Measurements from ENCODE around the gene A3GALT2. TPM values are rescaled to one million over a fixed set of nuclear protein-coding genes. Genes with fewer than 3 reads are reported as not detected.

The A3GALT2 gene
- total RNA-seq, 1 donor: not detected

DNA sequence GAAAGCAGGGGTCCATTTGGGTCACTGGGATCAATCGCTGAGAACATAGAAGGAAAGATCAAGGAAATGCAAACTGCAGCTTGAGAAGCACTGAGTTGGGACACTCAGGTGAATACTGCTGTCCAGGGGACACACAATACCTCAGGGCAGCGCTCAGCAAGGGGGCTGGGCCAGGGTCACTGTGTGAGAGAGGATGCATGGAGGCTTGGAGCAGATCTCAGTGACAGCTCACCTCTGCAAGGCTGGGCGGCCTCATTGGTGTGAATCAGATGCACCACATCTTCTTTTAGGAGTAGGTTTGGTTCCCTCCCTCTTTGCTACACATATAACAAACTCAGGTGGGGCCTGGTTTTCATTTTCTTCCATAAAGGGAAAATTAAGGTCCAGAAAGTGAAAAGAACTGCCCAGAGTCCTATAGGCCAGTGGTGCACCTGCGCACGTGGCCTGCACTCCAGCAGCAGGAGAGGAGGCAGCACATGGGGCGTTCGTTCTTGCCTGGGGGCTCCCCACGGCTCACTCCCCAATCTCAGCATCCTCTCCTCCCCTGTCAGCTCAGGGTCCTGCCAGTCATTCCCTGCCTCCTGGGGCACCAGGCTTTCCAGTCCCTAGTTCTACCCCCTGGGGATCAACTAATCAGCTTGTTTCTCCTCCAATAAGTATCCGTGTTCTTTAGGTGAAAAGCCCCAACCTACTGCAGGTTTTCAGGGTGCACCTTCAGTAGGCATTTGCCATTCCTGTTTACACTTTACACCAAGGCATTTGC, 1.5 kb downstream of the A3GALT2 start:
- TF ChIP-seq, protein P1, sequence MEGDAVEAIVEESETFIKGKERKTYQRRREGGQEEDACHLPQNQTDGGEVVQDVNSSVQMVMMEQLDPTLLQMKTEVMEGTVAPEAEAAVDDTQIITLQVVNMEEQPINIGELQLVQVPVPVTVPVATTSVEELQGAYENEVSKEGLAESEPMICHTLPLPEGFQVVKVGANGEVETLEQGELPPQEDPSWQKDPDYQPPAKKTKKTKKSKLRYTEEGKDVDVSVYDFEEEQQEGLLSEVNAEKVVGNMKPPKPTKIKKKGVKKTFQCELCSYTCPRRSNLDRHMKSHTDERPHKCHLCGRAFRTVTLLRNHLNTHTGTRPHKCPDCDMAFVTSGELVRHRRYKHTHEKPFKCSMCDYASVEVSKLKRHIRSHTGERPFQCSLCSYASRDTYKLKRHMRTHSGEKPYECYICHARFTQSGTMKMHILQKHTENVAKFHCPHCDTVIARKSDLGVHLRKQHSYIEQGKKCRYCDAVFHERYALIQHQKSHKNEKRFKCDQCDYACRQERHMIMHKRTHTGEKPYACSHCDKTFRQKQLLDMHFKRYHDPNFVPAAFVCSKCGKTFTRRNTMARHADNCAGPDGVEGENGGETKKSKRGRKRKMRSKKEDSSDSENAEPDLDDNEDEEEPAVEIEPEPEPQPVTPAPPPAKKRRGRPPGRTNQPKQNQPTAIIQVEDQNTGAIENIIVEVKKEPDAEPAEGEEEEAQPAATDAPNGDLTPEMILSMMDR (IDR thresholded peaks at IDR 0.05; ENCODE audit: insufficient read depth, low read length): no peak
- no peak for DNase-seq (ENCODE audit: low read depth)
- H3K4me3 ChIP-seq (ENCODE audit: low read depth, low read length): no peak overlapping the region

DNA sequence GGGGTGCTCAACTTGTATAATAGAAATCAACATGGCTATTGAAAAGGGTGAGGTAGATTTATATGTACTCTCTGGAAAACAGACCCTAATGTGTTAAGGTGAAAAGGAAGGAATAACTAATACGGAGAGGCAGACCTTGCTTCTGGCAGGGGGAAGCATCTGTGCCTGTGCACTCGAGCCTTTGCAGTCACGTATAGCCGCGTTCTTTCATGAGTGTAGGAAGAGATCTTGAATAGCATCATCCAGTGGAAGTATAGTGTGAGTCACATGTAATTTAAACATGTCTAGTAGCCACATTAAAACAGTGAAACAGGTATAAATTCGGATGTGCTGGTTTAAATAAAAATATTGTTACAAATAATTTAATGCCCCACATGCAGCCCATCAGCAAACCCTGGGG, 3.0 kb downstream of the A3GALT2 start:
- DNase-seq (ENCODE audit: low read depth): no peak
- no peak overlapping the region for H3K4me3 ChIP-seq (ENCODE audit: low read depth, low read length)
- TF ChIP-seq, protein P1 (IDR thresholded peaks at IDR 0.05; ENCODE audit: insufficient read depth, low read length): no peak

DNA sequence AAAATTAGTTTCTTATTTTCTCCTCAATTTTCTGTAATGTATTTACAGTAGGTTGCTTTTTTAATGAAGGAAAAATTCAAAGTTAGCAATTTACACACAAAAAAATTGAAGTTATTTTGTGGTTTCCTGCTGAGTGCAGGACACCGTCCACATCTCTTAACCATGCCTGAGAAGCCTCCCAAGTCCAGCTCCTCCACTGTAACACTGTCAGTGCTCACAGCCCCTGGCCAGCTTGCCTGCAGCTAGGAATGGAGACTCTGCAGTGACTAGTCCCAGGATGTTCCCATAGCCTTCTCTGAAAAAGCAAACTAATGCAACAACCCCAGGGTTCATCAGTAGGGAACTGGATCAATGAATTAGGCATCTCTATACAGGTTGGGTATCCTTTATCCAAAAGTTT, 3.5 kb downstream of the A3GALT2 start:
- H3K4me3 ChIP-seq (ENCODE audit: low read depth, low read length): no peak overlapping the region
- TF ChIP-seq, protein P1 (IDR thresholded peaks at IDR 0.05; ENCODE audit: insufficient read depth, low read length): no peak
- no peak for DNase-seq (ENCODE audit: low read depth)

DNA sequence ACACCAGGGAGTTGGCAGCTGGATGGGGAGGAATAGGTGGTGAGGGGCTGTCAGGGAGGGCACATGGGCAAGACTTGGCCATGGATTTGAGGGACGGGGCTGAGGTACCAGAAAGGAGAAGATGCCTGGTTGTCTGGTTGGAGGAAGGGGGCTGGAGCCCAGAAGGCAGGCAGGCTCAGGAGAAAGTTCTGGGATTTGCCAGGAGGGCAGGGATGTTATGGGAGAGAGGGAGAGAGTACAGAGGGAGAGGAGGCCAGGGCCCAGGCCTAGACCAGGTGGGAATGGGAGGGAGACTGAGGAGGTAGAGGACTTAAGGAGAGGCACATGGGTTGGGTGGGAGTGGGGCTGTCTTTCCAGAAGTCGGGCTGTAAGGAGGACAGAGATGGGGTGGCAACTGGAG, 4.3 kb downstream of the A3GALT2 start:
- no peak for DNase-seq (ENCODE audit: low read depth)

DNA sequence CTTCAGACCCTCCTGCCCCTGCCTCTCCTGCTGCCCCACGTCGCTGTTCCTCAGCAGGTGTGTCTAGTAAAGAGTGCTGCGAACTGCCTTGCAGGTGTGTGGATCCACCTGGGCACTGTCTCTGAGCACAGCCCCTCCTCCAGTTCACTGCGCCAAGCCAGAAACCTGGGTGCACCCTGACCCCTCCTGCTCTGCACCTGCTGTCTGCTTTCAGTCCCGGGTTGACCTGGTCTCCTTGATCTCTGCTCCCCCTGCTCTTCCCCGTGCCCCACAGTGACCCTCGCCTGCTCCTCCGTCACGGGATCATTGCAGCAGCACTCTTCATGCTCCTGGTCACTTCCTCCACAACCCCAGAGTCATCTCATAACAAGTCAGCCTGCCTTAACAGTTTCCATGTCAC, 6.5 kb downstream of the A3GALT2 start:
- no peak for DNase-seq (ENCODE audit: low read depth)
- TF ChIP-seq, protein P1 (IDR thresholded peaks at IDR 0.05; ENCODE audit: insufficient read depth, low read length): no peak

More for the DNA sequence above, 4.3 kb downstream of the A3GALT2 start:
- no peak overlapping the region for H3K4me3 ChIP-seq (ENCODE audit: low read depth, low read length)
- TF ChIP-seq, protein P1 (IDR thresholded peaks at IDR 0.05; ENCODE audit: insufficient read depth, low read length): no peak

DNA sequence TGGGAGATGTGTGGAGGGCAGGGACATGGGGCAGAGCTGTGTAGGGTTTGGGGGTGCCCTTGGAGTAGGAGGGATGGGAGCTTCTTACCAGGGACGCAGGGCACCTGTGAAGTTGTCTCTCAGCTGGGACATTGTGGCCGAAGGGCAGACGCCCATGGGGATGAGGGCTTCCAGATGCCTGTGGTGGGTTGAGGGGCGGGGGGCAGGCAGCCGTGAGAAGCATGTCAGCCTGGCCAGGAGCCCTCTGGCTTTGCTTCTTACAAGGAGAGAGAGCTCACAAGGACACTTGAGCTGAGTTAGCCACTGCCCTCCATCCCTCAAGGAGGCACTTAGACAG, 8.5 kb downstream of the A3GALT2 start:
- H3K4me3 ChIP-seq (ENCODE audit: low read depth, low read length): no peak overlapping the region
- TF ChIP-seq, protein P1 (IDR thresholded peaks at IDR 0.05; ENCODE audit: insufficient read depth, low read length): no peak
- DNase-seq (ENCODE audit: low read depth): no peak

More for the DNA sequence above, 6.5 kb downstream of the A3GALT2 start:
- H3K4me3 ChIP-seq (ENCODE audit: low read depth, low read length): no peak overlapping the region

All from fibroblast of the aortic adventitia (primary cell).